Nephron (organoid): ENCODE measurements around the gene LHFPL6.
A peak's percentile ranks its signal among the peaks of the same experiment; 100 is the strongest.

ENCODE experiments used
- H3K27ac Mint-ChIP-seq, 3 experiments: 2 replicates each; pipeline ENCODE4 v1.8.0; 2020; ENCODE audit warnings: mixed read lengths in 3 of 3, mild to moderate bottlenecking in 2 of 3, moderate library complexity in 1 of 3
- H3K27me3 Mint-ChIP-seq: 2 replicates; pipeline ENCODE4 v1.8.0; 2021; ENCODE audit warnings: low read depth, mild to moderate bottlenecking, moderate library complexity, mixed read lengths
- H3K36me3 Mint-ChIP-seq: 2 replicates; pipeline ENCODE4 v1.8.0; 2020; ENCODE audit warnings: low read depth, mixed read lengths
- H3K4me1 Mint-ChIP-seq: 2 replicates; pipeline ENCODE4 v1.8.0; 2020; ENCODE audit warnings: mixed read lengths
- H3K4me3 Mint-ChIP-seq, 3 experiments: 2 replicates each; pipeline ENCODE4 v1.8.0; 2020; ENCODE audit warnings: mild to moderate bottlenecking in 3 of 3, mixed read lengths in 3 of 3, moderate library complexity in 2 of 3
- H3K9me3 Mint-ChIP-seq: 2 replicates; pipeline ENCODE4 v1.8.0; 2020; ENCODE audit warnings: mixed read lengths
- TF ChIP-seq, protein P1 (sequence below), 3 experiments: fragments of 200-600 bp; sonication (generic); IDR thresholded peaks; one replicate each; pipeline ENCODE4 v1.5.0; 2021; ENCODE audit warnings: antibody characterized with exemption in 3 of 3; ENCODE audit not compliant: unreplicated experiment in 3 of 3

LHFPL6 gene

DNA sequence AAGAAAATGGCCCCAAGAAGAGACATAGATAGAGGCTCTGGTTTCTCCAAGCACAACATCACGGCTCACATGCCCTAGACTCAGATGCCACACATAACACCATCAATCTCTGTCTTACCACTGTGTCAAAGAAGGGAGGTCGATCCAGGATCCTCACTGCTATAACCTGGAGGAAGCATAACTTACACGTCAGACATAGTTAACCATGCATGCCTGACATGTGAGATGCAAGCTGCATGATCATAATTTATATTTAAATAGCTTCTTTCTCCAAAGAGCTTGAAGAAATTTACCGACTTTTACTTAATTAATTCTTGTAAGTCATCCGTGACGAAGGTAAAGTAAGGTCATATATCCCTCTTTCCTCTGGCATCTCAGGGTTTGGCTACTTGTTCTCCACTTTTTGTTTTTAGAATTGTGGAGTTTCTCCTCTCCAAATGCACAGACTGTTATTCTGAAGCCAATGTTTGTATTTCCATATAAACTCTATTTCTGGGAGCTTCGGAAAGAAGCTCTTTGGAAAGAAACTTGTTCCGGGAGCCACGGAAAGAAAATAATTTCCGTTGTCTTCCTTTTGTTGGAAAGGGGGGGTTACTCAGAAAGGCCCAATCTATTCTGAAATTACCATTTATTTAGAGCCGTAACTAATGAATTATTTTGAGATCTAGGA, 205.6 kb downstream of the LHFPL6 start:
- no peaks in the 10 kb centered on the region for H3K9me3 Mint-ChIP-seq
- TF ChIP-seq, protein P1, sequence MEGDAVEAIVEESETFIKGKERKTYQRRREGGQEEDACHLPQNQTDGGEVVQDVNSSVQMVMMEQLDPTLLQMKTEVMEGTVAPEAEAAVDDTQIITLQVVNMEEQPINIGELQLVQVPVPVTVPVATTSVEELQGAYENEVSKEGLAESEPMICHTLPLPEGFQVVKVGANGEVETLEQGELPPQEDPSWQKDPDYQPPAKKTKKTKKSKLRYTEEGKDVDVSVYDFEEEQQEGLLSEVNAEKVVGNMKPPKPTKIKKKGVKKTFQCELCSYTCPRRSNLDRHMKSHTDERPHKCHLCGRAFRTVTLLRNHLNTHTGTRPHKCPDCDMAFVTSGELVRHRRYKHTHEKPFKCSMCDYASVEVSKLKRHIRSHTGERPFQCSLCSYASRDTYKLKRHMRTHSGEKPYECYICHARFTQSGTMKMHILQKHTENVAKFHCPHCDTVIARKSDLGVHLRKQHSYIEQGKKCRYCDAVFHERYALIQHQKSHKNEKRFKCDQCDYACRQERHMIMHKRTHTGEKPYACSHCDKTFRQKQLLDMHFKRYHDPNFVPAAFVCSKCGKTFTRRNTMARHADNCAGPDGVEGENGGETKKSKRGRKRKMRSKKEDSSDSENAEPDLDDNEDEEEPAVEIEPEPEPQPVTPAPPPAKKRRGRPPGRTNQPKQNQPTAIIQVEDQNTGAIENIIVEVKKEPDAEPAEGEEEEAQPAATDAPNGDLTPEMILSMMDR (IDR thresholded peaks at IDR 0.05; ENCODE audit: unreplicated experiment in 3 of 3) = no peak
- H3K27me3 Mint-ChIP-seq = no peaks in the 10 kb centered on the region
- H3K4me1 Mint-ChIP-seq = peaks cover 52% of the 10 kb centered on the region
- peak overlapping the region in 1 of 3 experiments; percentile 7 for H3K4me3 Mint-ChIP-seq
- peak overlapping the region; percentile 66 to 89 (median 80) for H3K27ac Mint-ChIP-seq
- peaks cover 4% of the 10 kb centered on the region for H3K36me3 Mint-ChIP-seq

DNA sequence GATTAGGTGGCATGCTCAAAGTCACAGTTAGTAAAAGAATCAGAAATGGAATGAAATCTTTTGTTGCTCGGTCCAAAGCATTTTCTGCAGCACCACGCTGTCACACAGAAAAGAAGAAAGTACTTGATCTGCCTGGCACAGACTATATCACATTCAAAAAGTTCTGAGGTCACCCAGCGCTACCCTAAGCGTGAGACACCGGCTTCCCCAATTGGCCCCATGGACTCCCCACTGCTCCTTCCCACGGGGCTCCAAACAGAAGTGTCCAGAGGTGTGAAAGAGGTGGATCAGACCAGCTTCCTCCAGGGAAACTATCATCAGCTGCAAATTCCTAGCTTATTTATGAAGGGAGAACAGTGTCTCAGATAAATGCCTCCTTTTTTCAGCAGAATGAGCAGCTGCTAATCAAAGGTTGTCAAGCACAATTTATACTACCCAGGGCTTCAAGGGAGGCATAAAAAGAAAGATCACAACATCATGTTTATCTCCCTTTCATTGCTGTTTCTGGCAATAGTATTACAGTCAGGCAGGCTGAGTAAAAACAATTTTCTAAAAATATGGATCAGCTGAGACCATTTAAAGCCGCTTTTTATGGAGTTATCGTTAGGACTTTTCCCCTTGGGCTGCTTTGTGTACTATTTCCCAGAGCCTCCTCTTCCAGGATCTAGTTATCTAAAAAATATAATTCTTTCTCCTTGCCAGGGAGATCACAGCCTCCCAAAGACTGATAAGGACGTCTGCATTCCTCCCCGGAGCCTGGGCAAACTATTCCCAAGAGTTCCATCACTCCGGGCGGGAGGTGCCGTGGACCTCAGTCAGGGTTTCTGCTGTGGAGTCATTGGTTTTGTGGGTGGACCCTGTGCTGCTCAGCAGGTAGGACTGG, 208.0 kb downstream of the LHFPL6 start:
- TF ChIP-seq, protein P1 (IDR thresholded peaks at IDR 0.05; ENCODE audit: unreplicated experiment in 3 of 3) = no peak
- Mint-ChIP-seq H3K4me3 (peak overlapping the region in 1 of 3 experiments; percentile 21), H3K27ac (peak overlapping the region; percentile 50 to 89 (median 72)), H3K27me3 (no peaks in the 10 kb centered on the region), H3K9me3 (no peaks in the 10 kb centered on the region), H3K4me1 (peaks cover 52% of the 10 kb centered on the region), H3K36me3 (peaks cover 4% of the 10 kb centered on the region)

DNA sequence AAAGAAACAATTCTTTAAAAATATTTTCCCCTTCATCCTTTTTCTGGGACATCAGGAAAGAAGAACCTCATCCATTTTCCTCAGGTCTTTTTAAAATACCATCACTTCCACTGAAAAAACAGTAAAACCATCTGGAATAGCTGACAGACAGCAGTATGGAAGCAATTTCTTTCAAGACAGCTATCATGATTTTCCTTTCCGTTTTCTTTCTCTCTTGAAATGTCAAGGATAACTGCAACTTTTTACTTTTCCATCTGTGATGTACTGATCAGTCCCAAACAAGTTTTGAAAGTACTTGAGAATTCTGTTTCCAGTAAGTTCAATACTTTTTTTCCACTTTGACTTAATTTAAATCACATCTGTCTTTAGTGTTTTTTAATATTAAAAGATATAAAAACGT, 211.2 kb downstream of the LHFPL6 start:
- Mint-ChIP-seq H3K27me3 (peaks cover 4% of the 10 kb centered on the region), H3K27ac (no peak overlapping the region), H3K36me3 (no peaks in the 10 kb centered on the region), H3K4me3 (no peak overlapping the region), H3K4me1 (peaks cover 39% of the 10 kb centered on the region), H3K9me3 (no peaks in the 10 kb centered on the region)
- TF ChIP-seq, protein P1 (IDR thresholded peaks at IDR 0.05; ENCODE audit: unreplicated experiment in 3 of 3) = no peak

DNA sequence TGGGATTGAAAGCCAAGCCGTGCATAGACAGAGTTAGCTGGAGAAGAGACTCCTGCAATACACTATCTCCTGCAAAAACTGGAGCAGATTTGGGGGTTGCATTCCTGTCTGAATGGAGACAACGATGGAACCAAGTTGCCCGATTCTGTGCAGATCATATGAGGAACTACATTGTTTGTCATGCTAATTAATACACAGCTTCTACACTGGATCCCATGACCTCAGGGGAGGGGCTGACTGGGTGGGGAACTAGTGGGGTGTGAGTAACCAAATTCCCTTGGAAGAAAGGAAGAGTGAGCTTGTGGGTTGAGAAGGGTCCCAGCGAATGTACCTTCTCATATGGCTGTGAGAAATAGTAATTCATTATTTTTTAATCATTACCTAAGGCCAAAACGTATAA, 214.0 kb downstream of the LHFPL6 start:
- TF ChIP-seq, protein P1 (IDR thresholded peaks at IDR 0.05; ENCODE audit: unreplicated experiment in 3 of 3) = no peak
- H3K4me3 Mint-ChIP-seq = no peak overlapping the region
- H3K27me3 Mint-ChIP-seq = peaks cover 4% of the 10 kb centered on the region
- peaks cover 29% of the 10 kb centered on the region for H3K4me1 Mint-ChIP-seq
- no peaks in the 10 kb centered on the region for H3K9me3 Mint-ChIP-seq
- no peak overlapping the region for H3K27ac Mint-ChIP-seq
- no peaks in the 10 kb centered on the region for H3K36me3 Mint-ChIP-seq

DNA sequence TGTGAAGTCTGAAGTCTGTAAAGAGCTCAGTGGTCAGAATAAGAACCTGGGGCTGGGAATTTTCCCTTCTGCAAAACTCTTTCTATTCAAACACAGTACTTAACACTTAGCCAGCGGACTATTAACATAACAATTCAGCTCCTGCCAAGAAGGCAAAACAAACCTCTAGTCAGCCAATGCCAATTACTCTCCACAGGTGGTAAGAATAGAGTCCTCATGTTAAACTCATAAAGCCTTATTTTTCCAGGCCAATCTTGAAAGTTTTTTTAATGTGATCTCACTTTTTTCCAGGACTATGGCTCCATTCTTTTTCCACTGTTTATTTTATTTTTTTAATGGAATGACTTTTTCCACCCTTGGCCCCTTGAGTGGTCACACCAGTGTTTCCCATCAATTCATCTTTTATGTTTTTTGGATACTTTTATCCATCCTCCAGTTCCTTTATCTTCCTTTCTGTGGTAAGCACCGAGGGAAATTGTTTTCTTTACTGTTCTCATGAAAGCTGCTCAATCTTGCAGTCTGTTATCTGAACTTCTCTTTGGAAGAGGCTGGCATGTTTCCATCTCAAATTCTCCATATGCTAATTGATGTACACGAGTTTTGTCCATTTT, 217.3 kb downstream of the LHFPL6 start:
- Mint-ChIP-seq H3K27me3 (peaks cover 4% of the 10 kb centered on the region), H3K27ac (peak overlapping the region; percentile 79 to 88 (median 83)), H3K4me3 (peak overlapping the region in 1 of 3 experiments; percentile 21), H3K36me3 (no peaks in the 10 kb centered on the region), H3K9me3 (no peaks in the 10 kb centered on the region), H3K4me1 (peaks cover 23% of the 10 kb centered on the region)
- TF ChIP-seq, protein P1 (IDR thresholded peaks at IDR 0.05; ENCODE audit: unreplicated experiment in 3 of 3) = no peak
